Vagina (tissue), 2 donors: ENCODE measurements around the gene SORCS2.

Experiments used
- POLR2A ChIP-seq, 2 donors: fragments of 450-650 bp; IDR thresholded peaks; one replicate each; pipeline ENCODE4 v1.6.1; 2017; ENCODE audit warnings: antibody characterized with exemption in 2 of 2, mild to moderate bottlenecking in 2 of 2, moderate library complexity in 2 of 2
- POLR2AphosphoS5 ChIP-seq, 2 donors: sonication (generic); formaldehyde crosslinking; IDR thresholded peaks; one replicate each; pipeline ENCODE4 v1.9.0; 2017; ENCODE audit warnings: antibody characterized with exemption in 2 of 2, mild to moderate bottlenecking in 2 of 2, low read depth in 1 of 2; ENCODE audit not compliant: insufficient read depth in 1 of 2
- TF ChIP-seq, protein P1 (sequence below), 3 experiments: fragments of 450-650 bp in 2 of 3; fragments of 200-600 bp in 1 of 3; sonication (generic) in 1 of 3; IDR thresholded peaks; one replicate each; pipeline ENCODE4 v1.5.1; 2017 to 2019; ENCODE audit warnings: antibody characterized with exemption in 3 of 3, mild to moderate bottlenecking in 2 of 3, moderate library complexity in 2 of 3

- TF ChIP-seq, protein P1, sequence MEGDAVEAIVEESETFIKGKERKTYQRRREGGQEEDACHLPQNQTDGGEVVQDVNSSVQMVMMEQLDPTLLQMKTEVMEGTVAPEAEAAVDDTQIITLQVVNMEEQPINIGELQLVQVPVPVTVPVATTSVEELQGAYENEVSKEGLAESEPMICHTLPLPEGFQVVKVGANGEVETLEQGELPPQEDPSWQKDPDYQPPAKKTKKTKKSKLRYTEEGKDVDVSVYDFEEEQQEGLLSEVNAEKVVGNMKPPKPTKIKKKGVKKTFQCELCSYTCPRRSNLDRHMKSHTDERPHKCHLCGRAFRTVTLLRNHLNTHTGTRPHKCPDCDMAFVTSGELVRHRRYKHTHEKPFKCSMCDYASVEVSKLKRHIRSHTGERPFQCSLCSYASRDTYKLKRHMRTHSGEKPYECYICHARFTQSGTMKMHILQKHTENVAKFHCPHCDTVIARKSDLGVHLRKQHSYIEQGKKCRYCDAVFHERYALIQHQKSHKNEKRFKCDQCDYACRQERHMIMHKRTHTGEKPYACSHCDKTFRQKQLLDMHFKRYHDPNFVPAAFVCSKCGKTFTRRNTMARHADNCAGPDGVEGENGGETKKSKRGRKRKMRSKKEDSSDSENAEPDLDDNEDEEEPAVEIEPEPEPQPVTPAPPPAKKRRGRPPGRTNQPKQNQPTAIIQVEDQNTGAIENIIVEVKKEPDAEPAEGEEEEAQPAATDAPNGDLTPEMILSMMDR (IDR thresholded peaks at IDR 0.05) = no peak
- no peak for TF ChIP-seq POLR2AphosphoS5 (IDR thresholded peaks at IDR 0.05; ENCODE audit: insufficient read depth in 1 of 2, low read depth in 1 of 2)
- TF ChIP-seq POLR2A (IDR thresholded peaks at IDR 0.05) = no peak
These were observed 9.2 kb upstream of the SORCS2 start for GRCh38 chr4:7183161-7183560.
